HEK293 (cell line): Measurements from ENCODE around the gene CHST8.

Experiments
- CTCF ChIA-PET: fragments of 350-600 bp; formaldehyde crosslinking; extraction: SDS; loops from one replicate; lab custom pipeline; 2021; ENCODE audit warnings: antibody characterized with exemption; lab: Yijun Ruan, JAX
- POLR2A ChIA-PET: fragments of 300-600 bp; formaldehyde crosslinking; extraction: SDS; loops from one replicate; lab custom pipeline; 2020; ENCODE audit warnings: antibody characterized with exemption, inconsistent platforms; lab: Yijun Ruan, JAX
- H3K27ac ChIP-seq: fragments of 200-500 bp; sonication (Bioruptor generic); 2 replicates; pipeline ENCODE4 v1.5.1; 2014; ENCODE audit warnings: low read depth, low read length, control low read depth, inconsistent platforms; ENCODE audit errors: extremely low read depth
- H3K36me3 ChIP-seq, 2 experiments: fragments of 200-500 bp in 1 of 2; sonication (Bioruptor generic) in 1 of 2; 1 replicate in 1 of 2; 2 replicates in 1 of 2; pipeline ENCODE4 v1.5.1; 2014 to 2017; ENCODE audit warnings: inconsistent platforms in 2 of 2, low read length in 2 of 2; ENCODE audit not compliant: control insufficient read depth in 2 of 2, insufficient read depth in 1 of 2
- H3K4me1 ChIP-seq: fragments of 200-500 bp; sonication (Bioruptor generic); 2 replicates; pipeline ENCODE4 v1.5.1; 2014; ENCODE audit warnings: mild to moderate bottlenecking, low read length, inconsistent platforms; ENCODE audit not compliant: control insufficient read depth, insufficient read depth
- H3K4me3 ChIP-seq: 2 replicates; pipeline ENCODE4 v1.5.1; 2011; ENCODE audit warnings: low read depth, mild to moderate bottlenecking, control low read depth, low read length, moderate library complexity
- H3K9me3 ChIP-seq: fragments of 200-500 bp; sonication (Bioruptor generic); 2 replicates; pipeline ENCODE4 v1.5.1; 2014; ENCODE audit warnings: low read depth, low read length, inconsistent platforms; ENCODE audit not compliant: control insufficient read depth, insufficient read depth
- FEZF1 ChIP-seq: fragments of 450-650 bp; formaldehyde crosslinking; IDR thresholded peaks from 2 replicates; pipeline ENCODE4 v1.5.1; 2016; ENCODE audit warnings: missing biosample characterization, missing genetic modification characterization
- GLI2 ChIP-seq: fragments of 450-650 bp; formaldehyde crosslinking; IDR thresholded peaks from 2 replicates; pipeline ENCODE4; 2017; ENCODE audit warnings: missing biosample characterization, missing genetic modification characterization, low read depth, borderline replicate concordance
- GLI4 ChIP-seq: fragments of 450-650 bp; formaldehyde crosslinking; IDR thresholded peaks from 2 replicates; pipeline ENCODE4 v1.5.1; 2016; ENCODE audit warnings: missing biosample characterization, missing genetic modification characterization
- KLF7 ChIP-seq: fragments of 450-650 bp; formaldehyde crosslinking; IDR thresholded peaks from 2 replicates; pipeline ENCODE4 v1.5.1; 2016; ENCODE audit warnings: missing biosample characterization, missing genetic modification characterization, borderline replicate concordance
- SP2 ChIP-seq: fragments of 450-650 bp; formaldehyde crosslinking; IDR thresholded peaks from 2 replicates; pipeline ENCODE4 v1.5.1; 2016; ENCODE audit warnings: missing biosample characterization, missing genetic modification characterization
- ZBTB7A ChIP-seq: fragments of 450-650 bp; formaldehyde crosslinking; IDR thresholded peaks from 2 replicates; pipeline ENCODE4 v1.5.1; 2016; ENCODE audit warnings: low read depth, missing biosample characterization, missing genetic modification characterization
- ZIC2 ChIP-seq: fragments of 450-650 bp; formaldehyde crosslinking; IDR thresholded peaks from 2 replicates; pipeline ENCODE4 v1.5.1; 2016; ENCODE audit warnings: missing biosample characterization, missing genetic modification characterization
- ZNF146 ChIP-seq: fragments of 450-650 bp; formaldehyde crosslinking; IDR thresholded peaks from 2 replicates; pipeline ENCODE4 v1.5.1; 2016; ENCODE audit warnings: missing biosample characterization, missing genetic modification characterization
- ZNF19 ChIP-seq: fragments of 450-650 bp; formaldehyde crosslinking; IDR thresholded peaks from 2 replicates; pipeline ENCODE4; 2016; ENCODE audit warnings: missing biosample characterization, missing genetic modification characterization, low read depth
- ZNF302 ChIP-seq: fragments of 450-650 bp; formaldehyde crosslinking; IDR thresholded peaks from 2 replicates; pipeline ENCODE4 v1.5.1; 2016; ENCODE audit warnings: missing biosample characterization, missing genetic modification characterization, low read depth
- ZNF350 ChIP-seq: fragments of 450-650 bp; formaldehyde crosslinking; IDR thresholded peaks from 2 replicates; pipeline ENCODE4 v1.5.0; 2017; ENCODE audit warnings: missing biosample characterization, mild to moderate bottlenecking, missing genetic modification characterization
- ZNF416 ChIP-seq: fragments of 450-650 bp; formaldehyde crosslinking; IDR thresholded peaks from 2 replicates; pipeline ENCODE4 v1.5.1; 2016; ENCODE audit warnings: missing biosample characterization, missing genetic modification characterization
- ZNF433 ChIP-seq: fragments of 450-650 bp; formaldehyde crosslinking; IDR thresholded peaks from 2 replicates; pipeline ENCODE4 v1.5.1; 2016; ENCODE audit warnings: missing biosample characterization, missing genetic modification characterization, low read depth
- ZNF596 ChIP-seq: fragments of 450-650 bp; IDR thresholded peaks from 2 replicates; pipeline ENCODE4 v1.5.0; 2018; ENCODE audit warnings: missing biosample characterization, mild to moderate bottlenecking, missing genetic modification characterization, moderate library complexity
- ZNF629 ChIP-seq: fragments of 450-650 bp; formaldehyde crosslinking; IDR thresholded peaks from 2 replicates; pipeline ENCODE4 v1.5.1; 2017; ENCODE audit warnings: missing biosample characterization, missing genetic modification characterization
- ZNF670 ChIP-seq: fragments of 450-650 bp; formaldehyde crosslinking; IDR thresholded peaks from 2 replicates; pipeline ENCODE4 v1.5.1; 2016; ENCODE audit warnings: missing biosample characterization, missing genetic modification characterization, low read depth
- ZNF777 ChIP-seq: fragments of 450-650 bp; formaldehyde crosslinking; IDR thresholded peaks from 2 replicates; pipeline ENCODE4 v1.5.1; 2017; ENCODE audit warnings: missing biosample characterization, missing genetic modification characterization, borderline replicate concordance
- ZSCAN23 ChIP-seq: fragments of 450-650 bp; formaldehyde crosslinking; IDR thresholded peaks from 2 replicates; pipeline ENCODE4 v1.5.1; 2016; ENCODE audit warnings: missing biosample characterization, missing genetic modification characterization
- TF ChIP-seq, protein P1 (sequence below): fragments of 450-650 bp; formaldehyde crosslinking; IDR thresholded peaks from 2 replicates; pipeline ENCODE4 v1.5.1; 2017; ENCODE audit warnings: missing biosample characterization, missing genetic modification characterization
- TF ChIP-seq, protein P2 (sequence below): fragments of 450-650 bp; formaldehyde crosslinking; IDR thresholded peaks from 2 replicates; pipeline ENCODE4; 2016; ENCODE audit warnings: missing biosample characterization, missing genetic modification characterization
- TF ChIP-seq, protein P3 (sequence below): fragments of 450-650 bp; formaldehyde crosslinking; IDR thresholded peaks from 2 replicates; pipeline ENCODE4 v1.5.1; 2016; ENCODE audit warnings: missing biosample characterization, missing genetic modification characterization

CHST8 gene

DNA sequence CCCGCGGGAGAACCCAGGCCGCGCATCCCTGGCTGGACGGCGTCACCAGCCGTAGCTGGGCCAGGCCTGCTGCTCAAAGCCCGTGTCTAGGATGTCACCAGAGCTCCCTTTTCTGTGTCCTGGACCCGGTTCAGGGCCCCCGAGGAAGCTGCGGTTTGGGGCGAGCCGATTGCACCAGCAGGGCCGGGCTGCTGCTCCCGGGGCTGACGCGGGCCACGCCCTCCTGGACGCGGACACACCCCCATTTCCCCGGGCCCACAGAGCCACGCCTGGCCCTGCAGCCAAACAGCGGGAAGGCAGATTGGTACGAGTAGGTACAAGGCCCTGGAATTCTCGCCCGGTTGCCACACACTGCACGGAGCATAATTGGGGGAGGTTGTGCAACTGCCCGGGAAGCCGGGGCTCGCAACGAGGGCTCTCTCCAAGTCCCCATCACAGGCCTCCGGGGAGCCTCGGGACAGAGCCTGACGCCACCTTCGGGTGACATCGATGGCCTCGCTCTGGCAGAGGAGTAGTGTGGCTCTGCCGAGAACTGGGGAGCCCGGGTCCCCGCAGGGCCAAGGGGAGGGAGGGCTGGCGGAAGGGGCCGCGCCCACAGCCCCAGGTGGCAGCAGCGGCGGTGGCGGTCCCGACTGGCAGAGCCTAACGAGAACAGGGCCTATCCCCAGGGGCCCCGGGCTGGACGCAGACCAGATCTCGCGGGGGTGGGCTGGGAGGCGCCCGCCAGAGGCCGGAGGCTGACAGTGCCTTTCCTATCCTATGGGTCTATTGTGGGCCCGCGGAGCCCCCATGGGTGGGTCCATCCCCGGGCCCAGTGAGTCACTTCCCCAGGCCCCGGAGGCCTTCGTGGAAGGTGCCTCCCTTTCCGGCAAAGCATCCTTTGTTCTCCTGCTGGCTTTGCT lies 198.4 kb downstream of the CHST8 start (continued):
- TF ChIP-seq SP2 (tag by site-specific recombination), result peak; percentile 54
- TF ChIP-seq FEZF1 (tag by site-specific recombination), result no peak
- TF ChIP-seq ZNF777, result 0 out of 2 replicates have a peak, but pooled peaks have one; percentile 16
- TF ChIP-seq KLF7 (tag by site-specific recombination), result peak; percentile 99
- TF ChIP-seq, all 188 proteins: peak for 49

DNA sequence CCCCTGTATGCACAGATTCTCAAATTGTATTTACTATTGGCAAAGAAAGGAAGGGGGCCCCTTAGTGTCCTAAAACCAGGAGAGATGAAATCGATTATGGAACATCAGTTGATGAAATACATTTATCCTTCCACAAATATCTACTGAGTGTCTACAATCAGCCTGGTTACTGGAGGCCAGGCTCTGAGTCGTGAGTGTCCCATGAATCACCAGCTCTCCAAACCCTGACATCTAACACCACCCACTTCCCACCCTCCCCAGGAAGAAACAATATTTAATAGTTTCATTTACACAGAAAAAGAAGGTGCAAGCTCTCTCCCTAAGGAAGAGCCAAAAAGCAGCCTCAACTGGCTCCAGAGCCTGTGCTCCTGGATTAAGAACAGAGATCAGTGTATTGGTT lies 200.1 kb downstream of the CHST8 start:
- no peak overlapping the region for H3K4me3 ChIP-seq
- H3K27ac ChIP-seq, result no peak overlapping the region
- no peaks in the 10 kb centered on the region for H3K36me3 ChIP-seq
- ChIA-PET CTCF (interaction anchor here (1.7 to 1.9 kb wide), 2 partner anchors 44 to 275 kb away, joined by 7 to 9 read pairs; no protein-coding TSS in a partner anchor), POLR2A (no interaction called here)
- no peaks in the 10 kb centered on the region for H3K9me3 ChIP-seq
- TF ChIP-seq ZNF416 (tag by site-specific recombination), result no peak
- TF ChIP-seq, protein P1, sequence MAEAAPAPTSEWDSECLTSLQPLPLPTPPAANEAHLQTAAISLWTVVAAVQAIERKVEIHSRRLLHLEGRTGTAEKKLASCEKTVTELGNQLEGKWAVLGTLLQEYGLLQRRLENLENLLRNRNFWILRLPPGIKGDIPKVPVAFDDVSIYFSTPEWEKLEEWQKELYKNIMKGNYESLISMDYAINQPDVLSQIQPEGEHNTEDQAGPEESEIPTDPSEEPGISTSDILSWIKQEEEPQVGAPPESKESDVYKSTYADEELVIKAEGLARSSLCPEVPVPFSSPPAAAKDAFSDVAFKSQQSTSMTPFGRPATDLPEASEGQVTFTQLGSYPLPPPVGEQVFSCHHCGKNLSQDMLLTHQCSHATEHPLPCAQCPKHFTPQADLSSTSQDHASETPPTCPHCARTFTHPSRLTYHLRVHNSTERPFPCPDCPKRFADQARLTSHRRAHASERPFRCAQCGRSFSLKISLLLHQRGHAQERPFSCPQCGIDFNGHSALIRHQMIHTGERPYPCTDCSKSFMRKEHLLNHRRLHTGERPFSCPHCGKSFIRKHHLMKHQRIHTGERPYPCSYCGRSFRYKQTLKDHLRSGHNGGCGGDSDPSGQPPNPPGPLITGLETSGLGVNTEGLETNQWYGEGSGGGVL, result no peak
- no peak for TF ChIP-seq ZBTB7A (tag by site-specific recombination)
- TF ChIP-seq GLI2 (tag by site-specific recombination), result no peak
- no peak for TF ChIP-seq ZNF596 (tag by site-specific recombination)
- TF ChIP-seq, protein P2, sequence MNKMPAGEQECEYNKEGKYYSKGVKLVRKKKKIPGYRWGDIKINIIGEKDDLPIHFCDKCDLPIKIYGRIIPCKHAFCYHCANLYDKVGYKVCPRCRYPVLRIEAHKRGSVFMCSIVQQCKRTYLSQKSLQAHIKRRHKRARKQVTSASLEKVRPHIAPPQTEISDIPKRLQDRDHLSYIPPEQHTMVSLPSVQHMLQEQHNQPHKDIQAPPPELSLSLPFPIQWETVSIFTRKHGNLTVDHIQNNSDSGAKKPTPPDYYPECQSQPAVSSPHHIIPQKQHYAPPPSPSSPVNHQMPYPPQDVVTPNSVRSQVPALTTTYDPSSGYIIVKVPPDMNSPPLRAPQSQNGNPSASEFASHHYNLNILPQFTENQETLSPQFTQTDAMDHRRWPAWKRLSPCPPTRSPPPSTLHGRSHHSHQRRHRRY (tag by site-specific recombination), result no peak
- no peak for TF ChIP-seq ZNF146
- TF ChIP-seq, protein P3, sequence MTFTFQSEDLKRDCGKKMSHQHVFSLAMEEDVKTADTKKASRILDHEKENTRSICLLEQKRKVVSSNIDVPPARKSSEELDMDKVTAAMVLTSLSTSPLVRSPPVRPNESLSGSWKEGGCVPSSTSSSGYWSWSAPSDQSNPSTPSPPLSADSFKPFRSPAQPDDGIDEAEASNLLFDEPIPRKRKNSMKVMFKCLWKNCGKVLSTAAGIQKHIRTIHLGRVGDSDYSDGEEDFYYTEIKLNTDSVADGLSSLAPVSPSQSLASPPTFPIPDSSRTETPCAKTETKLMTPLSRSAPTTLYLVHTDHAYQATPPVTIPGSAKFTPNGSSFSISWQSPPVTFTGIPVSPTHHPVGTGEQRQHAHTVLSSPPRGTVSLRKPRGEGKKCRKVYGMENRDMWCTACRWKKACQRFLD (tag by site-specific recombination), result no peak
- no peak for TF ChIP-seq ZSCAN23 (tag by site-specific recombination)
- TF ChIP-seq ZNF433 (tag by site-specific recombination), result no peak
- TF ChIP-seq ZNF19, result no peak
- no peak for TF ChIP-seq ZNF629 (tag by site-specific recombination)
- no peak for TF ChIP-seq ZNF350
- no peak for TF ChIP-seq ZNF302 (tag by site-specific recombination)
- no peak for TF ChIP-seq ZNF670 (tag by site-specific recombination)
- no peak for TF ChIP-seq ZIC2 (tag by site-specific recombination)
- TF ChIP-seq GLI4 (tag by site-specific recombination), result no peak
- peaks cover 14% of the 10 kb centered on the region for H3K4me1 ChIP-seq
